Ectodermal cell (in vitro differentiated cells): Measurements from ENCODE around the gene QRFPR.

ENCODE experiments used
- H3K27ac ChIP-seq: 2 replicates; pipeline ENCODE4 v1.7.0; 2013; ENCODE audit warnings: mild to moderate bottlenecking, low read depth, low read length; ENCODE audit not compliant: insufficient read depth, poor library complexity, severe bottlenecking
- H3K27me3 ChIP-seq: 2 replicates; pipeline ENCODE4 v1.7.0; 2013; ENCODE audit warnings: mild to moderate bottlenecking, low read length; ENCODE audit not compliant: insufficient read depth, control insufficient read depth, poor library complexity, severe bottlenecking
- H3K36me3 ChIP-seq: one replicate; pipeline ENCODE4 v1.7.0; 2013; ENCODE audit warnings: low read length; ENCODE audit not compliant: control insufficient read depth, insufficient read depth
- H3K4me1 ChIP-seq: one replicate; pipeline ENCODE4 v1.7.0; 2013; ENCODE audit warnings: low read length; ENCODE audit not compliant: control insufficient read depth, insufficient read depth
- H3K4me3 ChIP-seq: 2 replicates; pipeline ENCODE4 v1.7.0; 2013; ENCODE audit warnings: low read depth, low read length, control low read depth; ENCODE audit not compliant: insufficient read depth
- H3K9me3 ChIP-seq: 2 replicates; pipeline ENCODE4 v1.7.0; 2013; ENCODE audit warnings: mild to moderate bottlenecking, low read length, moderate library complexity; ENCODE audit not compliant: control insufficient read depth
- whole genome bisulfite sequencing, 2 experiments: methylation state at CpG; one replicate each; pipeline ENCODE4 v1.1.7; 2013; ENCODE audit warnings: missing lambda C conversion rate in 2 of 2; 5-methylcytosine and 5-hydroxymethylcytosine counted together

Gene QRFPR

DNA sequence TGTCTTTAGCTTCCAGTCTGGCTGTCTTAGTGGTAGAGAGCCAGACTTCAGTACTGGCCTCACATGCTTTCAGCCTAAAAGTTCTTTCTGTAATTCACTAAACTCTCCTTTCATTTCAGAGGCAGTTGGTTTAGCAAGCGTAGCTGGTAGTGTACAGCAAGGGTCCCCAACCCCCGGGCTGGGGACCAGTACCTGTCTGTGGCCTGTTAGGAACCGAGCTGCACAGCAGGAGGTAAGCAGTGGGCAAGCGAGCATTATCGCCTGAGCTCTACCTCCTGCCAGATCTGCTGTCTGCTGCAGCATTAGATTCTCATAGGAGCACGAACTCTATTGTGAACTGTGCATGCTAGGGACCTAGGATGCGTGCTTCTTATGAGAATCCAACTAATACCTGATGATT is 72.0 kb downstream of the QRFPR start:
- Histone ChIP-seq H3K27me3 (no peaks in the 10 kb centered on the region), H3K4me1 (no peaks in the 10 kb centered on the region), H3K36me3 (no peaks in the 10 kb centered on the region), H3K9me3 (no peaks in the 10 kb centered on the region), H3K4me3 (no peak overlapping the region), H3K27ac (no peak overlapping the region)
- 69 to 76% methylated on average over 7 of the region's 7 CpGs for WGBS, 2 experiments

DNA sequence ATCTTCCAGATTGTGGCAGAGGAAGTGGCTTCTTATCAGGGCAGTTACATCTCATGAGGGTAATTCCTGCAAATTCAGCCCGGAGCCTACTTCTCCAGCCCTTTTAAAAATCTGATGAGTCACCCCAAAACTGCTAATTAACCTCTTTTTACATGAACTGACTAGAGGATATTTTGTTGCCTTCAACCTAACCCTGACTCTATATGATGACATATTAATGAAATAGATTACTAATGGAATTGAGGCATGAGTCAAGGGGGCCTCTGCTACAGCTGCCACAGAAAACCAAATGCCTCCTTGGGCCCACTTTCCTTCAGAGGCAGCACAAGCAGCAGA is 72.5 kb downstream of the QRFPR start:
- Histone ChIP-seq H3K4me3 (no peak overlapping the region), H3K27me3 (no peaks in the 10 kb centered on the region), H3K9me3 (no peaks in the 10 kb centered on the region), H3K4me1 (no peaks in the 10 kb centered on the region), H3K27ac (no peak overlapping the region), H3K36me3 (no peaks in the 10 kb centered on the region)
- WGBS, 2 experiments, result 80 to 100% methylated on average over 1 of the region's 1 CpG

DNA sequence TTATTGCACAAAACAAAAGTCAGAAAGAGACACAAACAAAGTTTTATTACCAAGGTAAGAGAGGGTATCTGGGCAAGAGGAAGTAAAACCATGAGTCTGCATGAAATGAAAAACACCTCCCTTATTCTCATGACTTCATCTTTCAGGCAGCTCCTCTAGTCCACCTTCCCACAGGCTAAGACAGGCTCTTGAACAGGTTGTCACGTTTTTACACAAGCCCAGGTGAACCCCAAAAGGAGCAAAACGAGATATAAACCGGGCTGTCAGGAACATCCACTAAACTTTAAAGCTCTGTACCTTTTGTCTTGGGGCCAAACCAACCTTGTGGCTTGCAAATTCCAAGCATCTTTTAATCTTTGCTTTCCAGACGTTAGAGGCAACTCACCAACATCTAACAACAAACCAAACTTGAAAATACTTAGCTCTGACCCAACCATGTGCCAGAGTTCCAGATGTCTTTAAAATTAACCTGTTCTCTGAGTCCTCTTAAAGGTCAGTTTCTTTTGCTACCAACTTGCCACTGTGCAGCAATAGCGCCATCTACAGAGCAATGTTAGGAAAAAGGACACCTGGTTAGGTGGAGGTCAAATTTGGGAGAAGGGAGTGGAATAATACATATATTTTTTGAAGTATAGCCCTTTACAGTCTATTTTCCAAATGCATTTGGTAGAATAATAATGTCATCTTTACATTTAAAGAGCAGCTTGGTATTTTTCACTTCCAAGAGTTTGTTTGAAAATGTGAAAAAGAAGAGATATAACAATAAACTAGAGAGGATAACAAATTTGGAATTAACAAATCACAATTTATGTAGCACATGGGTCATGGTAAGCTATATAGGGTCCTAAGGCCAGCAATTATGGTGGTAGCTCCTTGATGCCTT is 73.1 kb downstream of the QRFPR start:
- Histone ChIP-seq H3K27ac (no peak overlapping the region), H3K27me3 (no peaks in the 10 kb centered on the region), H3K9me3 (no peaks in the 10 kb centered on the region), H3K4me1 (no peaks in the 10 kb centered on the region), H3K4me3 (no peak overlapping the region), H3K36me3 (no peaks in the 10 kb centered on the region)
- WGBS, 2 experiments, result 39 to 44% methylated on average over 4 to 5 of the region's 5 CpGs

DNA sequence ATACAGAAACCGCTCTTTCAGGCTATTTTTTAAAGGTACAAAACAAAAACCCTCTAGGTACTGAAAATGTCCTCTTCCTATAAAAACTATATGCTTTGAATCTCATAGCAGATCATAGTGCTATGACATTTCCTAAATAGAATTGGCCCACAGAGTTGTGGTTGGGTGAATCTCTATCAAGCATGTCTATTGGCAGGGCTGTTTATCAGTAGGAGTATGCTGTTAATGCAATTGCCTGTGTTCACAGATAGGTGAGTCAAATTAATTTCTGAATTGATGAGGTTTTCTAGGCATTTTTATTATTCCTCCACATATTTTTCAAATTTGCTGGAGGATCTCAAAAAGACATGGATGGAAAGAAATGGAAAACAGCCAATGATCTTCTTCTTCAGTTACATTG is 73.9 kb downstream of the QRFPR start:
- no peak overlapping the region for H3K4me3 ChIP-seq
- WGBS, 2 experiments, result 93 to 95% methylated on average over 1 of the region's 1 CpG
- H3K27ac ChIP-seq, result no peak overlapping the region
- no peaks in the 10 kb centered on the region for H3K9me3 ChIP-seq
- no peaks in the 10 kb centered on the region for H3K36me3 ChIP-seq
- no peaks in the 10 kb centered on the region for H3K4me1 ChIP-seq
- H3K27me3 ChIP-seq, result no peaks in the 10 kb centered on the region

DNA sequence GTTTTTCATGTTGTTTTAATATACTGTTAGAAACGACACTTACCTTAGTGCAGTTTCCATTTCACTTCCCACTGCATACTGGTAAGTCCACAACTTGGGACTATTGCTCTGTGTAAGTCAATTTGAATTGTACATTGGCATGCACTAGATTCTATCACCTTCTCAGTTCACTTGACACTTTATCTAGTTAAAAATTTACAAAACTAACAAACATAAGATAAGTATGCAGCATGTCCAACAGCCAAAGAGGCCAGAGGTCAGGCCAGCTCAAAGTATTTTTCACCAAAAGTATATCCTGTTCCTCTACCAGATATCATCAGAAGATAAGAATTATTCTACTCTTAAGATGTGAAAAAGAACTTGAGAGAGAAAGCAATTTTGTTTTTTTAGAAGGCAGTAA is 75.9 kb downstream of the QRFPR start:
- Histone ChIP-seq H3K9me3 (no peaks in the 10 kb centered on the region), H3K4me1 (no peaks in the 10 kb centered on the region), H3K36me3 (no peaks in the 10 kb centered on the region), H3K27me3 (no peaks in the 10 kb centered on the region), H3K27ac (no peak overlapping the region), H3K4me3 (no peak overlapping the region)
- 100% methylated on average over 1 of the region's 1 CpG for WGBS, 2 experiments

DNA sequence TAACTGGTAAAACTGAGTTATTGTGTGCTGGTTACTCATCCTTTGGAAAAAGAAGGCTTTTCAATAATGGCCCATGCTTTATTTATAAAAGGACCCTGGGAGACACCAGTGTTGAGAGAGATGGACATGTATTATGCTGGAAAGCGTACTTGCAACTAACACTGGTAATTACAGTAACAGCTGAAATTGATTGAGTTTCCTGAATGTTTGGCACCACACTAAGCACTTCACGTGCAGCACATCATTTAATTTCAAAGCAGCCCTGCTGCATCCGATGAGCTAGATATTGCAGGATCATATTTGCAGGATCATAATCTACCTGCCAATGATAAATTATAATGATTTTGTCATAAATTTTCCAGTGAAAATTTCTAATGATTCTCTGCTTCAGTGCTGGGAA is 81.5 kb downstream of the QRFPR start:
- no peak overlapping the region for H3K4me3 ChIP-seq
- no peaks in the 10 kb centered on the region for H3K27me3 ChIP-seq
- WGBS, 2 experiments, result 91 to 92% methylated on average over 3 of the region's 3 CpGs
- H3K9me3 ChIP-seq, result no peaks in the 10 kb centered on the region
- H3K4me1 ChIP-seq, result no peaks in the 10 kb centered on the region
- no peak overlapping the region for H3K27ac ChIP-seq
- no peaks in the 10 kb centered on the region for H3K36me3 ChIP-seq

DNA sequence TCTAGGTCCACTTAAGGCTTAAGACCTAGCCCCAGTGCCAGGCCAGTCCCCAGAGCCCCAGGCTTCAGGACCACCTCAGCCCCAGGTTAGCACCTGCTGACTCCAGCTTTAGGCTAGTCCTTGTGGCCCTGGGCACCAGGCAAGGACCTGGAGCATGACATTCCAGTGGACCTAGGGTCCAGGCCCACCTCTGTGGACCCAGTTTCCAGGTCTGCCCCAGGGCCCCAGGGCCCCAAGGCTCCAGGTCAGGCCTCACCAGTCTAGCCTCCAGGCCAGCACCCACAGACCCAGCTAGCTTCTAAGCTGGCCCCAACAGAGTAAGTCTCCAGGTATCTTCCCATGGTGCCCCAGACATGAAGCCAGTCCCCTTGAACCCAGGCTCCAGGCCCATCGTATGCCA is 97.5 kb downstream of the QRFPR start:
- no peak overlapping the region for H3K4me3 ChIP-seq
- no peak overlapping the region for H3K27ac ChIP-seq
- no peaks in the 10 kb centered on the region for H3K27me3 ChIP-seq
- no peaks in the 10 kb centered on the region for H3K36me3 ChIP-seq
- no peaks in the 10 kb centered on the region for H3K9me3 ChIP-seq
- no peaks in the 10 kb centered on the region for H3K4me1 ChIP-seq
- 86 to 91% methylated on average over 1 of the region's 1 CpG for WGBS, 2 experiments

DNA sequence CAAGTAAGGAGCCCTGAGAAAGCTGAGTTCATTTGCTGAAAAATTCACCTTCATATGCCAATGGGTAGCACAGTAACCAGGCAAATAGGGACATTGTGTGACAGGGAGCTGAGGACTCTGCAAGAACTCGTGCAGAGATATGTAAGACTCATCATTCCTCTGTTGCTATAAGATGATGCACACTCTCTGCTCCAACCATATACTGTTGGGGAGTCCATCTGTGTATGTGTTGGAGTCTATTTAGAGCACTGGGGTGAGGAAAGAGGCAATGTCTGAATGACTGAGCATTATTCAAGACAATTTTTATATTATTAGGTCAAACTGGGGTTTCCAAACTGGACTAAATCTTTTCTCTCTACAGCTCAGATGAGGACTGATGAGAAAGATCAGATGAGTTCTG is 100.4 kb downstream of the QRFPR start:
- no peaks in the 10 kb centered on the region for H3K9me3 ChIP-seq
- 93% methylated on average over 1 of the region's 1 CpG for WGBS, 2 experiments

DNA sequence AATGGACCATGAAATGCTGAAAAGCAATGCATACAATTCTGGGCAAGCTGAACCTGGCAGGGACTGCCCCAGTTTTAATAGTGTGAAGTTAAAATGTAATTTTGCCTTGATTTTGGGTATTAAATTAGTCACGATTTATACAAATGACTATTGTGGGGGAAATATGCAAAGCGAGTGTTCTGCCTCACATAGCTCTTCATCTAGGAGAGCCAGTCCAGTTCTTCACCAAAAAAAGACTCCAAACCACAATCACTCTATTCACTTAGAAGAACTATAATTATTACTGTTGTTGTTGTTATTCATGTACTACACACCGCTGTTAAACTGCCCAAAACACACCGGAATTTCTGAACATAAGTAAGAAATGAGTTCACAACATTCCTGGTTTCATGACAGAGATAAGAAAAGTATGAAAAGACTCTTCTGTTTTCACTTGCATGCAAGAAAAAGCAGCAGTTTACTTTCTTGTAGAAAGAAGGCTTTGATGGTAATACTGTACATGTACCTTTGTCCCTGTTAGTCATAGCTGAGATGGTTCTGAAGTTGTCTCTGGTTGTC is 101.9 kb downstream of the QRFPR start:
- Histone ChIP-seq H3K4me1 (no peaks in the 10 kb centered on the region), H3K9me3 (no peaks in the 10 kb centered on the region), H3K4me3 (no peak overlapping the region), H3K27ac (no peak overlapping the region), H3K27me3 (no peaks in the 10 kb centered on the region), H3K36me3 (no peaks in the 10 kb centered on the region)
- WGBS, 2 experiments, result 87 to 97% methylated on average over 3 to 4 of the region's 4 CpGs

More for the DNA sequence above, 100.4 kb downstream of the QRFPR start:
- Histone ChIP-seq H3K36me3 (no peaks in the 10 kb centered on the region), H3K27ac (no peak overlapping the region), H3K27me3 (no peaks in the 10 kb centered on the region), H3K4me1 (no peaks in the 10 kb centered on the region), H3K4me3 (no peak overlapping the region)
